Heart left ventricle (tissue), 16 donors: Measurements from ENCODE around the gene ATP13A1. TPM values are rescaled to one million over a fixed set of nuclear protein-coding genes. Genes with fewer than 3 reads are reported as not detected.

Source experiments
- ATAC-seq, 4 donors: fragments of 200-7000 bp; cut with Tn5 transposase; one replicate each; pipeline ENCODE4 v1.9.1; 2020 to 2022; ENCODE audit warnings: moderate library complexity in 4 of 4, mild to moderate bottlenecking in 3 of 4, moderate number of reproducible peaks in 1 of 4
- DNase-seq, 5 donors: peaks; one replicate each; pipeline ENCODE4 v3.0.0-alpha.2; 2020
- H3K27ac ChIP-seq, 12 donors: fragments of 200-600 bp; sonication (generic) in 4 of 12; one replicate each; pipeline versions ENCODE4 v1.5.0 to v1.8.0; 2016 to 2022; ENCODE audit warnings: mild to moderate bottlenecking in 2 of 12
- H3K27me3 ChIP-seq, 9 donors: fragments of 200-600 bp; sonication (generic) in 2 of 9; one replicate each; pipeline versions ENCODE4 v1.5.1 to v1.8.0; 2016 to 2022; ENCODE audit warnings: mild to moderate bottlenecking in 3 of 9
- H3K36me3 ChIP-seq, 9 donors: fragments of 200-600 bp; sonication (generic) in 2 of 9; one replicate each; pipeline versions ENCODE4 v1.5.0 to v1.8.0; 2018 to 2022; ENCODE audit warnings: mild to moderate bottlenecking in 2 of 9
- H3K4me1 ChIP-seq, 12 donors: fragments of 200-600 bp; sonication (generic) in 4 of 12; one replicate each; pipeline versions ENCODE4 v1.5.0 to v1.8.0; 2016 to 2022; ENCODE audit warnings: mild to moderate bottlenecking in 3 of 12
- H3K4me3 ChIP-seq, 12 donors: fragments of 200-600 bp; sonication (generic) in 4 of 12; one replicate each; pipeline versions ENCODE4 v1.5.0 to v1.8.0; 2017 to 2022; ENCODE audit warnings: mild to moderate bottlenecking in 9 of 12, moderate library complexity in 4 of 12
- H3K9me3 ChIP-seq, 12 donors: fragments of 200-600 bp; sonication (generic) in 4 of 12; one replicate each; pipeline versions ENCODE4 v1.5.0 to v1.8.0; 2016 to 2022; ENCODE audit warnings: mild to moderate bottlenecking in 1 of 12
- POLR2A ChIP-seq, 2 donors: fragments of 450-650 bp; IDR thresholded peaks; one replicate each; pipeline ENCODE4 v1.6.1; 2017; ENCODE audit warnings: antibody characterized with exemption in 2 of 2, mild to moderate bottlenecking in 2 of 2, moderate library complexity in 2 of 2
- WGBS, 4 donors: extraction: QIAGEN DNeasy Blood & Tissue Kit in 2 of 4; methylation state at CpG; one replicate each; pipeline versions ENCODE4 v1.1.5 to v1.1.7; 2013 to 2018; 5-methylcytosine and 5-hydroxymethylcytosine counted together
- intact Hi-C, 10 donors: fragments of 100-400 bp; cut with DNase I; formaldehyde crosslinking; loops; one replicate each; pipeline versions ENCODE4 v1.11.1 to v1.14.2; 2022
- polyA plus RNA-seq, 2 donors: library from polyadenylated mRNA; stranded (reverse); fragments of 200-250 nt; gene quantifications; one replicate each; pipeline ENCODE4 v1.2.3, GENCODE V29; 2013
- total RNA-seq, 9 donors: library from RNA; depleted of rRNA in 2 of 9; stranded (reverse); fragments of >200 nt in 2 of 9; fragmentation: NEBNext Ultra II Directional in 3 of 9; extraction: Animal tissue kit (Norgen Biotek cat#: 25700) in 3 of 9; gene quantifications; one replicate each; pipeline versions ENCODE4 v1.1.0 to v1.2.4, GENCODE V29; 2016 to 2023
- TF ChIP-seq, protein P1 (sequence below), 12 donors: fragments of 200-600 bp; sonication (generic) in 4 of 12; IDR thresholded peaks; one replicate each; pipeline versions ENCODE4 v1.5.0 to v1.8.0; 2018 to 2022; ENCODE audit warnings: antibody characterized with exemption in 12 of 12, mild to moderate bottlenecking in 5 of 12
- donor health status: ischemic (EF 13 %, LVEDD 7.1; RV severe dilation, severe dysfunction).
- donor health status: healthy with polysubstance abuse.
- donor health status: DM: no; HTN: yes; CAD: no.
- donor health status: DM: no; HTN: no; CAD: no.
- donor health status: ischemic (EF 25% LVEDD 6.9; RV normal size, moderate dysfunction).
- donor health status: ischemic (EF 25% LVEDD 5.7; RV mildly dilated, moderate dysfunction).
- donor health status: healthy.
- donor health status: DM: yes; HTN: yes; CAD: no.
- donor health status: ischemic (EF 35%, LVEDD 5.7; RV mildly dilated, moderate dysfunction).
- donor health status: nonischemic (EF 11% LVEDD 7.7; RV severe dilation, severe dysfunction).
- donor health status: DM: yes; HTN: yes; CAD: no.
- donor health status: PGD.
- donor health status: ischemic (EF 29% LVEDD 5.4; RV normal size, mild dysfunction).
- donor health status: nonischemic (EF 23%, LVEDD 6.1; RV moderate dilation, normal function).

The ATP13A1 gene
- total and polyA plus RNA-seq, 11 donors = 15.7 to 65.8 (median 22.0) TPM

DNA sequence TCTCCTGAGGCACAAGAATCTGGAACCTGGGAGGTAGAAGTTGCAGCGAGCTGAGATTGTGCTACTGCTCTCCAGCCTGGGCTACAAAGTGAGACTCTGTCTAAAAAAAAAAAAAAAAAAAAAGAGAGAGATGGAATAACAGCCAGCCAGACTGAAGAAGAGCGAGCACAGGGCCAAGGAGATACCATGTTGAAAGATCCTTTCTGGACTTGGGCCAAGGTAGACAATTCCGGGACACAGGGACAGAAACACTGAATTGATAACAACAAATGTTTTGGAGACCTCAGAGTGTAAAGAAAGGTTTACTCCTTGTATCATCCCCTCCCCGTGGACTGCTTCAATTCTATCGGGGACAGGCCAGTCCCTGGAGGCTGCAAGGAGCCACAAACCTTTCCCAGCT is 40.1 kb downstream of the ATP13A1 start:
- no peak for DNase-seq
- Histone ChIP-seq H3K27me3 (peaks cover 0 to 21% (median 10%) of the 10 kb centered on the region in 9 donors), H3K4me3 (no peak overlapping the region), H3K36me3 (no peaks in the 10 kb centered on the region), H3K27ac (no peak overlapping the region), H3K4me1 (peaks cover 0 to 18% (median 7%) of the 10 kb centered on the region in 12 donors), H3K9me3 (no peaks in the 10 kb centered on the region)
- 65 to 84% (median 76%) methylated on average over 5 of the region's 5 CpGs for WGBS, 4 donors
- ATAC-seq = no peak
- TF ChIP-seq, protein P1, sequence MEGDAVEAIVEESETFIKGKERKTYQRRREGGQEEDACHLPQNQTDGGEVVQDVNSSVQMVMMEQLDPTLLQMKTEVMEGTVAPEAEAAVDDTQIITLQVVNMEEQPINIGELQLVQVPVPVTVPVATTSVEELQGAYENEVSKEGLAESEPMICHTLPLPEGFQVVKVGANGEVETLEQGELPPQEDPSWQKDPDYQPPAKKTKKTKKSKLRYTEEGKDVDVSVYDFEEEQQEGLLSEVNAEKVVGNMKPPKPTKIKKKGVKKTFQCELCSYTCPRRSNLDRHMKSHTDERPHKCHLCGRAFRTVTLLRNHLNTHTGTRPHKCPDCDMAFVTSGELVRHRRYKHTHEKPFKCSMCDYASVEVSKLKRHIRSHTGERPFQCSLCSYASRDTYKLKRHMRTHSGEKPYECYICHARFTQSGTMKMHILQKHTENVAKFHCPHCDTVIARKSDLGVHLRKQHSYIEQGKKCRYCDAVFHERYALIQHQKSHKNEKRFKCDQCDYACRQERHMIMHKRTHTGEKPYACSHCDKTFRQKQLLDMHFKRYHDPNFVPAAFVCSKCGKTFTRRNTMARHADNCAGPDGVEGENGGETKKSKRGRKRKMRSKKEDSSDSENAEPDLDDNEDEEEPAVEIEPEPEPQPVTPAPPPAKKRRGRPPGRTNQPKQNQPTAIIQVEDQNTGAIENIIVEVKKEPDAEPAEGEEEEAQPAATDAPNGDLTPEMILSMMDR (IDR thresholded peaks at IDR 0.05) = no peak
- no peak for TF ChIP-seq POLR2A (IDR thresholded peaks at IDR 0.05)
- intact Hi-C loops = no loop called here

DNA sequence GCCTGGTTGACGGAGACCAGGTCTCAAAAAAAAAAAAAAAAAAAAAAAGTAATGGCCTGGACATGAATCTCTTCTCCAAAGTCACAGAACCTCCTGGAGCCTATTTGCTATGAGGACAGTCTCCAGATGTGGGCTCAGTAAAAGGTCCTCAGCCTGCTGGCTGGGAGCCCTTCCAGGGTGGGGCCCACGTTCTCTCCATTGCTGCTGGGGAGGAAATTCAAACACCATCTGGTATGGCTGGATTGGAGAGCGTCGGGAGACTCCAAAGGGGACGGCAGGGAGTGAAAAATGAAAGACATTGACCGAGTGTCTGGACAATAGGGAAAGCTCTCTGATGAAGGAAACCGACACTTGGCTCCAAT is 43.6 kb downstream of the ATP13A1 start:
- no peak for ATAC-seq
- Histone ChIP-seq H3K27ac (no peak overlapping the region), H3K4me3 (no peak overlapping the region), H3K4me1 (peaks cover 0 to 11% (median 0%) of the 10 kb centered on the region in 12 donors), H3K27me3 (peaks cover 3 to 30% (median 12%) of the 10 kb centered on the region in 9 donors), H3K9me3 (no peaks in the 10 kb centered on the region), H3K36me3 (no peaks in the 10 kb centered on the region)
- intact Hi-C loops = no loop called here
- 59 to 73% (median 64%) methylated on average over 7 of the region's 7 CpGs for WGBS, 4 donors
- no peak for TF ChIP-seq POLR2A (IDR thresholded peaks at IDR 0.05)
- TF ChIP-seq, protein P1 (IDR thresholded peaks at IDR 0.05) = no peak
- no peak for DNase-seq

DNA sequence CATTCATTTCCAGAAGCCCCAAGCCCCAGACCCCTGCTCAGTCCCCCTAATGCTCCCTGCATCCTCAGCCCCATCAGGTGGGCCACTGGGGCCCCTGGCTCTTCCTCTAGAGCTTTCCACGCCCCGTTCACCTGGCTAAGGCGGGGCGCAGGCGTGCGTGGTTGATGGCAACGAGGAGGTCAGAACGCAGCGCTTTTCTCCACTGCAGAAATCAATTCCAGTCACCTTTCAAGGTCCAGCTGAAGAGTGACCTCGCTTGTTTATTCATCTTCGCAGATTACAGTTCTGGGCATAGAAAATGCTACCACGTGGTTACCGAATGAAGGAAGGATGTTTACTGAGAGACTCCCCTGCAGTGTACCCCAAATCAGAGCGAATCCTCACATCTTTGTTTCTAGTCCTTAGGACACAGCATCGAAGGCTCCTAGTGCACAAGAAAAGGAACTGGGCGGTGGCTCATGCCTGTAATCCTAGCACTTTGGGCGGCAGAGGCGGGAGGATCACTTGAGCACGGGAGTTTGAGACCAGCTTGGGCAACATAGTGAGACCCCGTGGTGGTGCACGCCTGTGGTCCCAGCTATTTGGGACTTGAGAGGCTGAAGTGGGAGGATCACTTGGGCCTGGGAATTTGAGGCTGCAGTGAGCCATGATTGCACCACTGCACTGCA is 44.2 kb downstream of the ATP13A1 start:
- Histone ChIP-seq H3K4me1 (peaks cover 0 to 11% (median 0%) of the 10 kb centered on the region in 12 donors), H3K4me3 (no peak overlapping the region), H3K27me3 (peaks cover 4 to 32% (median 12%) of the 10 kb centered on the region in 9 donors), H3K9me3 (no peaks in the 10 kb centered on the region), H3K27ac (no peak overlapping the region), H3K36me3 (no peaks in the 10 kb centered on the region)
- no peak for TF ChIP-seq POLR2A (IDR thresholded peaks at IDR 0.05)
- TF ChIP-seq, protein P1 (IDR thresholded peaks at IDR 0.05) = no peak
- no peak for ATAC-seq
- no peak for DNase-seq
- 59 to 67% (median 65%) methylated on average over 21 of the region's 21 CpGs for WGBS, 4 donors
- intact Hi-C loops = no loop called here

DNA sequence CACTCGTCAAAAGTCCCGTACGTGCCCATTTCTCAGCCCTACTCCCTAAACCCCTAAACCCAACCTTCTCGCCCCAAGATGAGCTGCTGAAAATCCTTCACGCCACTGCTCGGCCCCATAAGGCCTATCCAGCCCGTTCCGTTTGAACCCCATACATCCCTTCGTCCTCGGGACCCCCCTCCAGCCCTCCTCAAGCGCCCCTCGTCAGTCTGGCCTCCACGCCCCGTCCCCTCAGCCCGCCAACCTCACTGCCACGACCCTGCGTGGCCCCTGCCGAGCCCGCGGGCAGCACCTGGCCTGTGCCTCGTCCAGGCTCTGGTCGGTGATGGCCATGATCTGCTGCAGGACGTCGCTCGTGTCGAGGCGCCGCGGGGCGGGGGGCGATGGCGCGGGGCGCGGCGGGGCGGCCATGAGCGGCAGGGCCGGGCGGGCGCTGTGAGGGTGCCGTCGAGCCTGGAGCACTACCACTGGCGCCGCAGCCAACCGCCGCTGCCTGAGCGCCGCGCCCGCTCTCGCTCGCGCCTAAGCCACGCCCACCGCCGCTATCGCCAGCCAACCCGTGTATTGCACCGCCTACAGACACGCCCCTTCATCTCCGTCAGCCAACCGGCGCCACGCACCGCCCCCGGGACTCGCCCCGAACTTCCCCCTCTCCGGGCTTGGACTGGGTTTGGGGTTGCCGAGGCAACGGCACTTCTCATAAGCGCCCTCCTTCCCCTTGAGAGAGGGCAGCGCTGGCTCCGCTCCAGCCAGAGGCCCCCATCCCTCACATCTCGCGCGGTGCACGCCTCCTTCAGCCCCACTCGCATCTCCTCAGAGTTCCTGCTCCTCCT is 45.0 kb downstream of the ATP13A1 start, which contains the start of gene PBX4:
PBX4 (minus strand) TSS at position 469 of the 833 bp plus-strand sequence; CDS start at position 411, 58 bp downstream.
- no peaks in the 10 kb centered on the region for H3K36me3 ChIP-seq
- H3K9me3 ChIP-seq = no peaks in the 10 kb centered on the region
- H3K27ac ChIP-seq = no peak within 1 kb of the TSS
- DNase-seq (peak; percentile 87 to 97 (median 90)), ATAC-seq (peak; percentile 81 to 99 (median 98))
- TF ChIP-seq, protein P1 (IDR thresholded peaks at IDR 0.05) = no peak
- no peak for TF ChIP-seq POLR2A (IDR thresholded peaks at IDR 0.05)
- H3K4me3 ChIP-seq = peak within 1 kb of the TSS in 9 of 12 donors; percentile 5 to 62 (median 37)
- peaks cover 4 to 38% (median 12%) of the 10 kb centered on the region in 9 donors for H3K27me3 ChIP-seq
- peaks cover 0 to 11% (median 0%) of the 10 kb centered on the region in 12 donors for H3K4me1 ChIP-seq
- intact Hi-C loops = no loop called here
- WGBS, 4 donors = 5 to 12% (median 8%) methylated on average over 33 to 80 of the region's 80 CpGs
